ENCODE results near the gene TFIP11. TPM values are rescaled to one million over a fixed set of nuclear protein-coding genes. Genes with fewer than 3 reads are reported as not detected.
A peak's percentile ranks its signal among the peaks of the same experiment; 100 is the strongest.

Gene TFIP11
- total and polyA plus RNA-seq, 12 donors, result 18.8 to 25.5 (median 23.0) TPM

DNA sequence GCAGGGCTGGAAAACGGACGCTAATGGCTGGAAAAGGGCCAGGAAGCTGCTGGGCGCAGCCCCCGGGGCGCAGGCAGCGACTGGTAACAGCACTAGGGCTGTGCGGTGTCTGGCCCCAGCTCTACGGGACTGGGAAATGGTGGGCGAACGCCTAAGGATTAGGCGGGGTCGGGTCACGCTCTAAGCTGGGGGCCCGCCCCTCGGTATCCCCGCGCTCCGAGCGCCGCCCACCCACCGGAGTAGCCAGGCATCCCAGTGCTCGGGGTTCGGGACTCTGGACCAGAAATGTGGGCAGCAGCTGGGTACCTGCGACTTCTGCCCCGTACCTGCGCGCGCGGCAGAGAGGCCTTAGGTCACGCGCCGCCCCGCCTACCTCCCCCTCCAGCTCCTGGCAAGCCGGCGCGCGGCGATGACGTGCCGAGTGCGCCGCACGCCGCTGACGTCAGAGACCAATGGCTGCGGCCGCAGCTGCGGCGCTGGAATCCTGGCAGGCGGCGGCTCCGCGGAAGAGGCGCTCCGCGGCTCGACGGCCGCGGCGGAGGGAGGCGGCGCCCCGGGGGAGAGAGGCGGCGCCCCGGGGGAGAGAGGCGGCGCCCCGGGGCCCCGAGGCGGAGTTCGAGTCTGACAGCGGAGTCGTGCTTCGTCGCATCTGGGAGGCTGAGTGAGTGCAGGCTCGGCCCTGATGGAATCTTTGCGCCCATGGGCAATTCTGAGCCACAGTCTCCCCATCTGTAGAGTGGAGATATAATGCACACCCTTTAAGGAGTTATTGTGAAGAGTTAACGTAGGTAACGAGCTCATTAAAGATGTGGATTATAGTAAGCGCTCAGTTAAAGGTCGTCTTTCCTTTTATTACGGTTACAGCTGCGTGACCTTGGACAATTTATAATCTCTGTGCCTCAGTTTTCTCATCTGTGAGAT lies 28.6 kb downstream of the TFIP11 start, which contains the start of the genes HPS4 and SRRD:
Gene HPS4, minus strand, starts transcription at position 345 of the 921 bp plus-strand sequence. CDS start 2,021 bp downstream, outside the sequence.
Gene SRRD, plus strand, starts transcription at position 439 of the 921 bp plus-strand sequence. Its CDS starts 14 bp downstream, at position 453.
- Histone ChIP-seq H3K4me1 (peaks cover 0 to 66% (median 59%) of the 10 kb centered on the region in 9 donors), H3K4me3 (peak within 1 kb of the TSS; percentile 70 to 100 (median 97)), H3K36me3 (peaks cover 0 to 50% (median 16%) of the 10 kb centered on the region in 9 donors), H3K9me3 (no peaks in the 10 kb centered on the region), H3K27ac (peak within 1 kb of the TSS; percentile 6 to 97 (median 95)), H3K27me3 (no peaks in the 10 kb centered on the region)
- DNase-seq (peak; percentile 85 to 91), ATAC-seq (peak; percentile 94 to 97 (median 96))
- WGBS, 2 donors, result 1% methylated on average over 82 to 83 of the region's 85 CpGs
- intact Hi-C loops (cut with DNase I), result loop anchor here in 3 of 10 donors (2.0 to 10.0 kb wide), 3 partner anchors 105 to 171 kb away; partner anchors contain the start of genes MIAT (in 1 of the 3) and TPST2 (in 1 of the 3)
- TF ChIP-seq, protein P1, sequence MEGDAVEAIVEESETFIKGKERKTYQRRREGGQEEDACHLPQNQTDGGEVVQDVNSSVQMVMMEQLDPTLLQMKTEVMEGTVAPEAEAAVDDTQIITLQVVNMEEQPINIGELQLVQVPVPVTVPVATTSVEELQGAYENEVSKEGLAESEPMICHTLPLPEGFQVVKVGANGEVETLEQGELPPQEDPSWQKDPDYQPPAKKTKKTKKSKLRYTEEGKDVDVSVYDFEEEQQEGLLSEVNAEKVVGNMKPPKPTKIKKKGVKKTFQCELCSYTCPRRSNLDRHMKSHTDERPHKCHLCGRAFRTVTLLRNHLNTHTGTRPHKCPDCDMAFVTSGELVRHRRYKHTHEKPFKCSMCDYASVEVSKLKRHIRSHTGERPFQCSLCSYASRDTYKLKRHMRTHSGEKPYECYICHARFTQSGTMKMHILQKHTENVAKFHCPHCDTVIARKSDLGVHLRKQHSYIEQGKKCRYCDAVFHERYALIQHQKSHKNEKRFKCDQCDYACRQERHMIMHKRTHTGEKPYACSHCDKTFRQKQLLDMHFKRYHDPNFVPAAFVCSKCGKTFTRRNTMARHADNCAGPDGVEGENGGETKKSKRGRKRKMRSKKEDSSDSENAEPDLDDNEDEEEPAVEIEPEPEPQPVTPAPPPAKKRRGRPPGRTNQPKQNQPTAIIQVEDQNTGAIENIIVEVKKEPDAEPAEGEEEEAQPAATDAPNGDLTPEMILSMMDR (IDR thresholded peaks at IDR 0.05), result no peak

DNA sequence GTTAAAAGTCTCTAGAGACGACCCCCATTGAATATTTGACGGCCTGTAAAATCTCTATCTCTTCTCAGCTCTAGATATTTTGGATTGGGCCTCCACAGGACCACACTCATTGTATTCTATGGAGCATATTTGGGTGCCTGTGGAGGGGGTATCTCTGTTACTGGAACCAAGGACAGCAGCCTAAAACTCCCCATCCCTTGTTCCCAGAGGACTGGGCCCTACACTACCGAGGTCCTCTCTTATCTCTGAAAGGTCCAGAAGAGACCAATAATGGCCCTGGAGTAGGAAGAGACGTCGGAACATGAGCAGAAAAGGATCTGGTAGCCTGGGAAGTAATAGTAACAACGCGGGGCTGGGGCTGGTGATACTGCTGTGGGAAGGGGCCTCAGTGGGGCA lies 29.2 kb downstream of the TFIP11 start:
- H3K27ac ChIP-seq, result peak overlapping the region; percentile 6 to 97 (median 95)
- DNase-seq (no peak), ATAC-seq (peak in 4 of 8 donors; percentile 5 to 32 (median 24))
- H3K27me3 ChIP-seq, result no peaks in the 10 kb centered on the region
- 6 to 8% methylated on average over 7 of the region's 7 CpGs for WGBS, 2 donors
- peaks cover 0 to 68% (median 60%) of the 10 kb centered on the region in 9 donors for H3K4me1 ChIP-seq
- TF ChIP-seq, protein P1 (IDR thresholded peaks at IDR 0.05), result no peak
- intact Hi-C loops (cut with DNase I), result loop anchor here in 2 of 10 donors (5.0 to 10.0 kb wide), 2 partner anchors 109 to 172 kb away; partner anchors contain the start of genes MIAT (in 1 of the 2) and TPST2 (in 1 of the 2)
- no peaks in the 10 kb centered on the region for H3K9me3 ChIP-seq
- H3K4me3 ChIP-seq, result peak overlapping the region; percentile 70 to 100 (median 97)
- peaks cover 0 to 48% (median 10%) of the 10 kb centered on the region in 9 donors for H3K36me3 ChIP-seq

DNA sequence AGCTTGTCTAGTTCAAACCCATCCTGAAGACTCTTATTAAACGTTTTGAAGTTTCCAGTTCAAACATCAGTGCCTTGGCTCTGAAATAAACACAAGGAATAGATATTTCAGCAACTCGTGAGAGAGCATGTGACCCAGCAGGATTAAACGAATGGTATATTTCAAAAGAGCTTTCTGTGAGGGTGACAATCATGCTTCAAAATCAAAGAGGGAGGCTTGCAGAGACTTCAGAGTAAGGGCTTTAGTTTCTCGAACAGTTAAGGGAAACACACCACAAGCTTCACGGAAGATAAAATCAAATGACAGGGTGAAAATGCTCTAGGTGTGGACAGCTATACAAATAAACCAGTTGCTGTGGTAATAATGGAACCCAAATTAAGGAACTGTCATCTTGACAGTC lies 30.1 kb downstream of the TFIP11 start:
- H3K9me3 ChIP-seq, result no peaks in the 10 kb centered on the region
- peaks cover 0 to 48% (median 15%) of the 10 kb centered on the region in 9 donors for H3K36me3 ChIP-seq
- TF ChIP-seq, protein P1 (IDR thresholded peaks at IDR 0.05), result no peak
- intact Hi-C loops (cut with DNase I), result loop anchor here in 2 of 10 donors (5.0 to 10.0 kb wide), 2 partner anchors 110 to 173 kb away; partner anchors contain the start of genes MIAT (in 1 of the 2) and TPST2 (in 1 of the 2)
- WGBS, 2 donors, result 46 to 49% methylated on average over 5 of the region's 5 CpGs
- no peak for DNase-seq
- no peak for ATAC-seq
- H3K27me3 ChIP-seq, result no peaks in the 10 kb centered on the region
- no peak overlapping the region for H3K27ac ChIP-seq
- peaks cover 0 to 68% (median 60%) of the 10 kb centered on the region in 9 donors for H3K4me1 ChIP-seq
- H3K4me3 ChIP-seq, result peak overlapping the region in 3 of 10 donors; percentile 70 to 100 (median 99)

DNA sequence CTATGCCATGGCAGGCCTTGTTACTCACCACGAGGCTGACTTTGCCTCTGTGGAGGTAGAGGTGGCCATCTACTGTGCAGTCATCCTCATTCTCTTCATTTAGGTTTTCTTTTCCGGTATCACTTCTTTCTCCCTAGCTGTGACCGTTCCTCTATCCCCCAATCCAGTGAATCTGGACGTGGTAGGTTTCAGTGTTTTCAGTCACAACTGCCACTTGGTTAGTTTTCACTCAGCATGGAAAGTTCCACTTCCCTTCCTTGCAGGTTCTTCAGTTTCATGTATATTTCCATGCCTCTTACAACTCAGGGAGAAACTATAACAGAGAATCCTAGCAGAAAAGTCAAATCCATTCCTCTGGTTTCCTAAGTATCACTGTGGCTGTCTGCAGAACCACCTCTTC lies 30.6 kb downstream of the TFIP11 start:
- 73 to 80% methylated on average over 4 of the region's 4 CpGs for WGBS, 2 donors
- no peak overlapping the region for H3K4me3 ChIP-seq
- intact Hi-C loops (cut with DNase I), result loop anchor here in 2 of 10 donors (5.0 to 10.0 kb wide), 2 partner anchors 111 to 173 kb away; partner anchors contain the start of genes MIAT (in 1 of the 2) and TPST2 (in 1 of the 2)
- DNase-seq (no peak), ATAC-seq (no peak)
- H3K27me3 ChIP-seq, result no peaks in the 10 kb centered on the region
- H3K27ac ChIP-seq, result no peak overlapping the region
- no peaks in the 10 kb centered on the region for H3K9me3 ChIP-seq
- peaks cover 0 to 68% (median 60%) of the 10 kb centered on the region in 9 donors for H3K4me1 ChIP-seq
- H3K36me3 ChIP-seq, result peaks cover 0 to 48% (median 14%) of the 10 kb centered on the region in 9 donors
- TF ChIP-seq, protein P1 (IDR thresholded peaks at IDR 0.05), result no peak

Data from heart right ventricle (tissue), 16 donors.